Spinal cord (tissue), 10 donors: ENCODE results near the gene RNF14. TPM values are rescaled to one million over a fixed set of nuclear protein-coding genes. Genes with fewer than 3 reads are reported as not detected.

Experiments used
- DNase-seq, 6 donors: peaks; one replicate each; pipeline versions ENCODE4 v3.0.0 to v3.0.0-alpha.2; 2013 to 2015; ENCODE audit warnings: low spot score in 6 of 6, low read depth in 4 of 6
- H3K27ac ChIP-seq: one replicate; pipeline ENCODE4 v1.5.1; 2013; ENCODE audit warnings: low read depth, low read length, control low read depth
- H3K27me3 ChIP-seq: one replicate; pipeline ENCODE4 v1.6.1; 2013; ENCODE audit warnings: low read length; ENCODE audit not compliant: control insufficient read depth, insufficient read depth
- H3K36me3 ChIP-seq: one replicate; pipeline ENCODE4 v1.6.1; 2013; ENCODE audit warnings: low read length; ENCODE audit not compliant: control insufficient read depth, insufficient read depth
- H3K4me1 ChIP-seq: one replicate; pipeline ENCODE4 v1.6.1; 2013; ENCODE audit warnings: low read length; ENCODE audit not compliant: control insufficient read depth, insufficient read depth
- H3K4me3 ChIP-seq: one replicate; pipeline ENCODE4 v1.5.1; 2013; ENCODE audit warnings: low read depth, low read length, control low read depth
- H3K9me3 ChIP-seq: one replicate; pipeline ENCODE4 v1.6.1; 2013; ENCODE audit warnings: low read length; ENCODE audit not compliant: control insufficient read depth, insufficient read depth
- WGBS: methylation state at CpG from one replicate; pipeline ENCODE4 v1.1.5; 2013; ENCODE audit warnings: missing lambda C conversion rate; ENCODE audit not compliant: insufficient coverage; 5-methylcytosine and 5-hydroxymethylcytosine counted together
- polyA plus RNA-seq, 2 donors: library from polyadenylated mRNA; unstranded; fragments of 120-200 nt; gene quantifications; one replicate each; pipeline ENCODE4 v1.2.1, GENCODE V29; 2013; ENCODE audit not compliant: insufficient read length in 2 of 2
- total RNA-seq, 2 donors: library from RNA; depleted of rRNA in 1 of 2; stranded (reverse); fragments of 120-200 nt in 1 of 2; fragments of >200 nt in 1 of 2; gene quantifications; one replicate each; pipeline versions ENCODE4 v1.2.3 to v1.2.4, GENCODE V29; 2013 to 2014
- donor health status: healthy.

Gene RNF14
- total and polyA plus RNA-seq, 4 donors: 57.4 to 96.9 (median 73.9) TPM

GRCh38 chr5:141957367-141957996, 11.4 kb upstream of the RNF14 start:
- Histone ChIP-seq H3K4me1 (peaks cover 16% of the 10 kb centered on the region), H3K27me3 (no peaks in the 10 kb centered on the region), H3K36me3 (peaks cover 11% of the 10 kb centered on the region), H3K9me3 (no peaks in the 10 kb centered on the region), H3K27ac (peak overlapping the region; percentile 15), H3K4me3 (peak overlapping the region; percentile 21)
- DNase-seq: no peak
- 72% methylated on average over 15 of the region's 16 CpGs for WGBS

- peak within 1 kb of the TSS; percentile 21 for H3K4me3 ChIP-seq
- H3K4me1 ChIP-seq: peaks cover 16% of the 10 kb centered on the region
- peaks cover 11% of the 10 kb centered on the region for H3K36me3 ChIP-seq
Observed at GRCh38 chr5:141958113-141958512, 10.8 kb upstream of the RNF14 start, which contains the start of gene PCDH12. Gene PCDH12 (minus strand): TSS chr5:141958202. CDS start chr5:141957851, 351 bp downstream.

GRCh38 chr5:141958546-141959172, 10.2 kb upstream of the RNF14 start:
- 64% methylated on average over 8 of the region's 8 CpGs for WGBS
- no peaks in the 10 kb centered on the region for H3K9me3 ChIP-seq
- peak overlapping the region; percentile 4 for H3K27ac ChIP-seq

More at GRCh38 chr5:141958113-141958512, 10.8 kb upstream of the RNF14 start, which contains the start of gene PCDH12:
- H3K27ac ChIP-seq: peak within 1 kb of the TSS; percentile 15
- 26% methylated on average over 7 of the region's 7 CpGs for WGBS
- no peaks in the 10 kb centered on the region for H3K9me3 ChIP-seq
- peak in 1 of 6 donors; percentile 36 for DNase-seq
- H3K27me3 ChIP-seq: no peaks in the 10 kb centered on the region

GRCh38 chr5:141960018-141960417, 8.9 kb upstream of the RNF14 start:
- 40% methylated on average over 10 of the region's 10 CpGs for WGBS
- Histone ChIP-seq H3K9me3 (no peaks in the 10 kb centered on the region), H3K36me3 (peaks cover 8% of the 10 kb centered on the region), H3K4me3 (no peak overlapping the region), H3K27me3 (no peaks in the 10 kb centered on the region), H3K4me1 (peaks cover 16% of the 10 kb centered on the region), H3K27ac (no peak overlapping the region)
- peak in 1 of 6 donors; percentile 42 for DNase-seq

More at GRCh38 chr5:141958546-141959172, 10.2 kb upstream of the RNF14 start:
- Histone ChIP-seq H3K4me3 (no peak overlapping the region), H3K4me1 (peaks cover 16% of the 10 kb centered on the region), H3K36me3 (peaks cover 11% of the 10 kb centered on the region), H3K27me3 (no peaks in the 10 kb centered on the region)
- no peak for DNase-seq

- DNase-seq: peak; percentile 83 to 98 (median 92)
- no peak overlapping the region for H3K27ac ChIP-seq
- no peak overlapping the region for H3K4me3 ChIP-seq
- WGBS: 30% methylated on average over 11 of the region's 14 CpGs
- H3K27me3 ChIP-seq: no peaks in the 10 kb centered on the region
- peaks cover 16% of the 10 kb centered on the region for H3K4me1 ChIP-seq
- no peaks in the 10 kb centered on the region for H3K9me3 ChIP-seq
- peaks cover 3% of the 10 kb centered on the region for H3K36me3 ChIP-seq
Observed at GRCh38 chr5:141960449-141961323, 8.2 kb upstream of the RNF14 start.

- Histone ChIP-seq H3K4me3 (no peak overlapping the region), H3K4me1 (peaks cover 16% of the 10 kb centered on the region), H3K9me3 (no peaks in the 10 kb centered on the region), H3K27ac (no peak overlapping the region), H3K36me3 (no peaks in the 10 kb centered on the region), H3K27me3 (no peaks in the 10 kb centered on the region)
- WGBS: no CpG with 5 or more reads among the region's 3 CpGs
- DNase-seq: no peak
Observed at GRCh38 chr5:141961466-141961865, 7.4 kb upstream of the RNF14 start.

- H3K4me1 ChIP-seq: peaks cover 10% of the 10 kb centered on the region
- peak in 1 of 6 donors; percentile 75 for DNase-seq
Observed at GRCh38 chr5:141963701-141964100, 5.2 kb upstream of the RNF14 start.

GRCh38 chr5:141965071-141965470, 3.8 kb upstream of the RNF14 start:
- Histone ChIP-seq H3K27ac (no peak overlapping the region), H3K36me3 (no peaks in the 10 kb centered on the region), H3K27me3 (no peaks in the 10 kb centered on the region), H3K4me1 (peaks cover 12% of the 10 kb centered on the region), H3K4me3 (no peak overlapping the region), H3K9me3 (no peaks in the 10 kb centered on the region)
- DNase-seq: no peak
- 68% methylated on average over 2 of the region's 7 CpGs for WGBS

More at GRCh38 chr5:141963701-141964100, 5.2 kb upstream of the RNF14 start:
- Histone ChIP-seq H3K4me3 (no peak overlapping the region), H3K27me3 (no peaks in the 10 kb centered on the region), H3K9me3 (no peaks in the 10 kb centered on the region), H3K36me3 (no peaks in the 10 kb centered on the region), H3K27ac (no peak overlapping the region)
- no CpG with 5 or more reads among the region's 3 CpGs for WGBS

- 80% methylated on average over 1 of the region's 4 CpGs for WGBS
- H3K27ac ChIP-seq: no peak overlapping the region
- H3K4me3 ChIP-seq: no peak overlapping the region
- no peak for DNase-seq
- no peaks in the 10 kb centered on the region for H3K9me3 ChIP-seq
- no peaks in the 10 kb centered on the region for H3K27me3 ChIP-seq
- H3K4me1 ChIP-seq: peaks cover 4% of the 10 kb centered on the region
- peaks cover 4% of the 10 kb centered on the region for H3K36me3 ChIP-seq
Observed at GRCh38 chr5:141966275-141966962, 2.5 kb upstream of the RNF14 start.
